ENCODE measurements around the gene PROSER3. TPM values are rescaled to one million over a fixed set of nuclear protein-coding genes. Genes with fewer than 3 reads are reported as not detected.

The PROSER3 gene
- total and polyA plus RNA-seq, 2 donors (not counting 3 experiments of a cell fraction or from before 2014, with no cell fraction given): 18.3 to 28.3 TPM

DNA sequence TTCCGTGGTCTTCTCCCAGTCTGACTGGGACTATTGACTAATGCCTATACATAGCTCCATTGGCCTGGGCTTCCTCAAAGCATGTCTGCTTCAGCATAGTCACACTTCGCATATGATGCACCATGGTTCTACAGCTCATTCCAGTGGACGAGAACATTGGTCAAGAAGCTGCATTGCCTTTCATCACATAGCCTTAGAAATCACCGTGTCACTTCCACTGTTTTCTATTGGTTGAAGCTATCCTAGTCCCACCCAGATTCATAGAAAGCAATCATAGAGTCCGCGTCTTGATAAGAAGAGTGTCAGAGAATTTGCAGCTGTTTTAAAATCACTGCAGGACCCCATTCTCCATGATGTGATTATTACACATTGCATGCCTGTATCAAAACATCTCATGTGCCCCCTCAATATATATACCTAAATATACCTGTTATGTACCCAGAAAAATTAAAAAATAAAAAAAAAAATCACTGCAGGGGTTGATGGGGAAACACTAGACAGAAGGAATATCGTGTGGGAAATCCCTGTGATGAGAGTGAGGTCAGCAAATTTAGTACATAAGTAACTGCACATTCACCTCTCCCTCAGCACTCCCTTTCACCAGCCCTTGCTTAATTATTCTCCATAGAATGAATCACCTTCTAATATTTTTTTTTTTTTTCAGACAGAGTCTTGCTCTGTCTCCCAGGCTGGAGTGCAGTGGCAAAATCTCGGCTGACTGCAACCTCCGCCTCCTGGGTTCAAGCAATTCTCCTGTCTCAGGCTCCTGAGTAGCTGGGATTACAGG lies 15.2 kb downstream of the PROSER3 start:
- ChIA-PET CTCF (interaction anchor here (1.6 kb wide), 1 partner anchor 28 kb away, joined by 3 read pairs; the partner anchor contains the start of genes PSENEN and U2AF1L4), POLR2A (no interaction called here)
- no peak overlapping the region for H3K27ac ChIP-seq (ENCODE audit: insufficient read depth, low read depth, low read length)
- H2AFZ ChIP-seq (ENCODE audit: low read depth, low read length): no peak overlapping the region
- no peak overlapping the region for H3K9ac ChIP-seq (replicated peaks; ENCODE audit: extremely low read depth, insufficient read depth, low read length)
- no peaks in the 10 kb centered on the region for H3K79me2 ChIP-seq (ENCODE audit: control insufficient read depth, insufficient read depth, low read length)
- H3K9me1 ChIP-seq (replicated peaks; ENCODE audit: control insufficient read depth, extremely low read depth, insufficient read depth, low read length): no peaks in the 10 kb centered on the region
- H3K27me3 ChIP-seq (ENCODE audit: control insufficient read depth in 2 of 2, insufficient read depth in 2 of 2, low read length in 2 of 2): no peaks in the 10 kb centered on the region
- H3K36me3 ChIP-seq (ENCODE audit: control insufficient read depth in 2 of 2, extremely low read depth in 1 of 2, insufficient read depth in 2 of 2, low read length in 2 of 2): peaks cover 0 to 2% of the 10 kb centered on the region in 2 experiments
- no peak for FAIRE-seq
- dilution Hi-C loops (cut with MboI; ENCODE audit: extremely low pct_ligation_motif_present, low sequenced_read_pairs) (no loop called here), intact Hi-C loops (cut with micrococcal nuclease) (no loop called here)
- no peak for TF ChIP-seq MYC (IDR thresholded peaks at IDR 0.05; ENCODE audit: low read depth, low read length)
- TF ChIP-seq CTCF (IDR thresholded peaks at IDR 0.05; ENCODE audit: extremely low read depth in 1 of 2, insufficient read depth in 1 of 2, low read depth in 1 of 2, low read length in 2 of 2): no peak
- no peak for TF ChIP-seq JUN (IDR thresholded peaks at IDR 0.05; ENCODE audit: borderline replicate concordance, insufficient read depth, insufficient read length, low read depth)
- no peak for TF ChIP-seq MAX (IDR thresholded peaks at IDR 0.05; ENCODE audit: insufficient read depth, insufficient read length)
- TF ChIP-seq POLR2AphosphoS5 (IDR thresholded peaks at IDR 0.05; ENCODE audit: insufficient read depth, low read depth, low read length): no peak
- TF ChIP-seq GATA2 (IDR thresholded peaks at IDR 0.05; ENCODE audit: insufficient read depth, insufficient read length, low read depth, low read length): no peak
- TF ChIP-seq POLR2A (IDR thresholded peaks at IDR 0.05; ENCODE audit: low read depth, low read length): no peak
- no peak for TF ChIP-seq EZH2 (IDR thresholded peaks at IDR 0.05; ENCODE audit: borderline replicate concordance, low read depth, low read length, severe bottlenecking)
- no peak for TF ChIP-seq FOS (IDR thresholded peaks at IDR 0.05; ENCODE audit: borderline replicate concordance, insufficient read depth, low read length)
- H4K20me1 ChIP-seq (replicated peaks; ENCODE audit: control insufficient read depth, extremely low read depth, insufficient read depth, low read length): no peaks in the 10 kb centered on the region
- no peak overlapping the region for H3K4me2 ChIP-seq (ENCODE audit: insufficient read depth, low read length)
- H3K4me3 ChIP-seq (replicated peaks in 1 of 3; ENCODE audit: insufficient read depth in 1 of 3, low read depth in 1 of 3, low read length in 3 of 3): no peak overlapping the region
- BruUV-seq (replicated peaks): no TSS peak
- no peaks in the 10 kb centered on the region for H3K9me3 ChIP-seq (replicated peaks; ENCODE audit: control insufficient read depth, insufficient read depth, low read length)
- peaks cover 4% of the 10 kb centered on the region for H3K4me1 ChIP-seq (ENCODE audit: control insufficient read depth, extremely low read depth, insufficient read depth, low read length)
- DNase-seq (ENCODE audit: low read depth, low spot score): no peak
